GM18861 (cell line): ENCODE measurements around the gene TSPAN18.

Experiments used
- ATAC-seq: cut with Tn5 transposase; IDR thresholded peaks from one replicate; pipeline ENCODE4 v1.9.1; 2021; ENCODE audit not compliant: unreplicated experiment

Gene TSPAN18

DNA sequence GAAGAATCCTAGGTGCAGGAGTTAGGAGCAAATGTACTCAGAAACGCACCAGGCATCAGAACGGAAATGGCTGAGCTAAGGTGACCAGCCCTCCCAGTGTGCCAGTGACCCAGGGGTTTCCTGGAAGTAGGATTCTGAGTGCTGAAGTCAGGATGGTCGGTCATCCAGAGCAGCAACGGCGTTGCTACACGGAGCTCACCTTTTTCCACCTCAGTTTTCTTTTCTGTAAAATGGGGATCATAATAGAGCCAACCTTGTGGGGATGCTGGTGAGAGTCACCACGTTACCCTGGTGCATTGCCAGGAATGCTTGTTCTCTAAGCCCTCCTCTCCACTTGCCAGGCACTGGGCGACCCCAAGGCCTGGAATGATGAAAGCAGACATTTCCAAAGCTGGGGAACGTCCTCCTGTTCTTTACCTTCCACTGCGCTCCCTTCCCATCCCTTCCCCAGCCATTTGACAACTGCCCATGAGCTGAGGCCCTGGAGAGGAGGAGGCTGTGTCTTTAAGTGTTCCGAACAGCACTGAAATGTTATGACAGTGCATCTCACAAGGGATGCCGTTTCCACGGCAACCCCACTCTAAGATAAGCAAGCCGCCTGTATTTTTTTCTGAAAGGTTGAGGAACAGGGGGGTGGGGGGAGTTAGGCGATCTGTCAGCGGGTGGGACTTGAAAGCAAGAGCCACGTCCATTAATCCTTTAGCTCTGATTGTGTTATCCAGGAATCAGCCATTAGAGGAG, 66.8 kb downstream of the TSPAN18 start:
- no peak for ATAC-seq

DNA sequence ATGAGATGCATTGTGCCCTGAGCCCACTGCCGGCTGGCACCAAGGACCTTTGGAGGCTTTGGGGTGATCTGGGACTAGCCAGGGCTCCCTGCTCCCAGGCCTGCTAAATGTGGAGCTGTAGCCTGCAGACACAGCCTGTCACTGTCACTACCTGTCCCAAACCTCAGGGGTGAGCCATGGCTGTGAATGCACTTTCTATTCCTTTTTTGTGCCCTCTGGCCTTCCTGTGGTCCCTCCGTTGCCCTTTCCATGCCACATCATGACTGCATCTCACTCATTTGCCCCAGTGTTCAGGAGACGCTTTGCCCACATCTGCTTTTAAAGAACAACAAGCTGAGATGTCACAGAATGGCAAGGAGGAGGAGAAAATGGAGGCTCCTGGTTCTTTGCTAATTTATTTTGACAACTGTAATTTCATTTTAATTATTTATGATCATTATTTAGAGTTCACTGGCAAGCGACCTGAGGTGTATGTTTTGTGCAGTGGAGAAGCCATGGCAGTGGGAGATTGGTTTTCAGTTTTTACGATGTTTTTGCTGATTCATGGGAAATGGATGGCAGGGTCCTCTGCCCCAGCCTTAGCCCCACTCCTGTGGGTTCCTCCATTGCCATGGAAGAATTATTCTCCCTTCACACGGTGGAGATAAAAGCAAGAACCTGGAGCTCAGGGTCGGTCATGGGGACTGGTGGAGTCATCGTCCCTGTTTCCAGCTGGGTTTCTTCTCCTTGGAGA, 69.2 kb downstream of the TSPAN18 start:
- no peak for ATAC-seq

DNA sequence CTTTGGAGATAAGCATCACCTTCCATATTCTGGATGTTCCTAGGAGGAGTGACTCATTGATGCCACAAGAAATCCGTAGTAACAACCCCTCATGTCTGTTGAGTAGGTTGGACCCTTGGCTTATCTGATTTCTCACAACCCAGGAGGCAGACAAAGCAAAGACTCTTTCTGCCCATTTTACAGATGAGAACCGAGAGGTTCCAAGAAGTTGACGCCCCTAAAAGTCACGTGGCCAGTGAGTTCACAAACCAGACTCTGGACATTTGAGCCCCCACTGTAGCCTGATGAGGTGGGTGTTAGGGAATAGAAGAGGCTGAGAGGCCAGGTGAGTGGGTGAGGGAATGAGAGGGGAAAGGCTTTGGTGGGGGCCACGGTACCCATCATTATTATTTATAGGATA, 70.3 kb downstream of the TSPAN18 start:
- no peak for ATAC-seq

DNA sequence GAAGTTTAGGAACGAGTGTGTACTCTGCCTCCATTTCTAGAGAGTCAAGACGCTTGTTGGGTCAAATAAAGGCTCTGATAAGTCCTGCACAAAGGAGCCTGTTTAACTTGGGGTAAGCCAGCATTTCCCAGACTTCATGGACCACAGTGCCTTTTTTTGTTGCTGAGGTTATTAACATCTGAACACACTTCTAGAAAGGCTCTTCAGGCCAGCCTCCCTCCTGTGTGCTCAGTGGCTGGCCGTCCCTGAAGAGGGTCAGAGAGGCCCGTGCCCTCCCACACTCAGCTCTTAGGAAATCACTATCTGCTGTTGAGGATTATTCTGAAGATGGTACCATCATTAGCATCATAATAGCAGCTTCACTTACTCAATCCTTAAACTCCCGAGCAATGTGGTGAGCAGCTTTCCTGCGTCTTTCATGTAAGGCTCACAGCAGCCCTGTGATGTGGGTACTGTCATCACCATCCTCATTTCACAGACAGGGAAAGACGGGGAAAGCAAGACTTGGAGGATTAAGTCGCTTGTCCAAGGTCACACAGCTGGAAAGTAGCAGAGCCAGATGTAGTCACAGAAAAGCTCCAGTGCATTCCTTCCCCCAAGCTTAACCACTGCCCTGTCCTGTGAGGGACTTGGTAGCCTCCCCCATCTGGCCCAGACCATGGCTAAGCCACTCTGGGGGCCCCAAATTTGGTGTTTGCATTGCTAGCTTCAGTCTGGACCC, 71.3 kb downstream of the TSPAN18 start:
- ATAC-seq, result no peak

DNA sequence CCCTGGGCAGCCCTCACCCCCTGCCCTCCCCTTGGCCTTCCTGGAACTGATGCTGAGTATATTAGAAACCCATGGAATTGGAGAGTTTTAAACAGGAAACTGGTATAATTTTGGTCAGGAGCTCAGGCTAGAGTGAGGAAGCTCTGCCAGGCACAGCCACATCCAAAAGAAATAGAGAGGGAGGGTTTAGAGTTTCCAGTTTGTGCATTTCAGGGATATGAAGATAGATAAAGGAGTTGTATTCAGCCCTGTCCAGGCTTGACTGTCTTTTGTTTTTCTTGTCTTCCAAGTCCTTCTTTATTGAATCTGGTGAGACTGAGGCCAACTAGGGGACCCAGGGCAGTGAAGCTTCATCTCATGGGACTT, 71.8 kb downstream of the TSPAN18 start:
- ATAC-seq, result no peak

DNA sequence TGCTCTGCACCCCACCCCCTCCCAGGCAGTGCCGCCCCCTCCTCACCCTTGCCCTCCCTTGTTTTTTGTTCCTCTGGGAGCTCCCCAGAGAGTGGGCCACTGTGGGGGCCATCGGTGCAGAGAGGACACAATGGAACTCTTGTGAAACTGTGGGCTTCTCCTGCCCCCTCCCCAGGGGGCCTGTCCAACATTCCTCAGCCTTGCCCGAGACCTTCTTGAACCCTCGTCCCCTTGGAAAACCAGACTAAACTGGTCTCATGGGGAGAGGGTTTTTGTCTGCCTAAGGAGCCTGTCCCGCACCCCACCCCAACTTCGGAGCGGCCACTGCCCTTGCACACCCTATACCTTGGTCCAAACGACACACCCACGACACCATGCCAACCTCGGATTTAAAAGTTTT, 72.2 kb downstream of the TSPAN18 start:
- no peak for ATAC-seq

DNA sequence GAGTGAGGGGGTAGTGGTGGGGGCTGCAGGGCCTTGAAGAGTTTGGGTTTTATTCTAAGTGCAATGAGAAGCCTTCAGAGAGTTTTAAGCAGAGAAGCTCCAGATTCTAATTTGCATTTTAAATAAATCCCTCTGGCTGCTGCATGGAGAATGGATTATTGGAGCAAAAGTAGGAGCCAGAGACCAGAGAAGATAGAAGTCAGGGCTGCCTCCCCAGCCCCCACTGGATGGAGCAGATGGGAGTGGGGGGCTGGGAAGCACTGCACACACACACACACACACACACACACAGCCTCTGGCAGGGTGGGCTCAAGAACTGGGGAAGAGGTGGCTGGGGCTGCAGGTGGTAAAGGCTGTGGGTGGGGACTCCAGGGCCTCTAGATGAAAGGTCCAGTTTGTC, 75.6 kb downstream of the TSPAN18 start:
- no peak for ATAC-seq

DNA sequence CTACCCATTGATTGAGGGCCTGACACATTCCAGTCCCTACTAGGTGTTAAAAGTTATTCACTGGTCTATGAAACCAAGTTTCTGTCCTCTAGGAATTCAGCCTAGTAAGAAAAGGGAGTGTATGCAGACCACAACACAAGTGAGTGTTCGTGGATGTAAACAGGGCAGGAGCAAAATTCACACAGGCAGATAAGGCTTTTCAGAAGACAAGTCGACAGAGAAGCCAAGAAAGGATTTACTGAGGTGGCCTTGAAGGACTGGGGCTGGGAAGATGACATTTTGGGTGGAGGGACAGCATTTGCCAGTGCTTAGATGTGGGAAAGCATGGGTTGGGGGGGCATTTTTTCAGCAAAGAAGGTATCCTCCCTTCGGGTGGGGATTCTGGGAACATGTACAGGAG, 76.2 kb downstream of the TSPAN18 start:
- no peak for ATAC-seq

DNA sequence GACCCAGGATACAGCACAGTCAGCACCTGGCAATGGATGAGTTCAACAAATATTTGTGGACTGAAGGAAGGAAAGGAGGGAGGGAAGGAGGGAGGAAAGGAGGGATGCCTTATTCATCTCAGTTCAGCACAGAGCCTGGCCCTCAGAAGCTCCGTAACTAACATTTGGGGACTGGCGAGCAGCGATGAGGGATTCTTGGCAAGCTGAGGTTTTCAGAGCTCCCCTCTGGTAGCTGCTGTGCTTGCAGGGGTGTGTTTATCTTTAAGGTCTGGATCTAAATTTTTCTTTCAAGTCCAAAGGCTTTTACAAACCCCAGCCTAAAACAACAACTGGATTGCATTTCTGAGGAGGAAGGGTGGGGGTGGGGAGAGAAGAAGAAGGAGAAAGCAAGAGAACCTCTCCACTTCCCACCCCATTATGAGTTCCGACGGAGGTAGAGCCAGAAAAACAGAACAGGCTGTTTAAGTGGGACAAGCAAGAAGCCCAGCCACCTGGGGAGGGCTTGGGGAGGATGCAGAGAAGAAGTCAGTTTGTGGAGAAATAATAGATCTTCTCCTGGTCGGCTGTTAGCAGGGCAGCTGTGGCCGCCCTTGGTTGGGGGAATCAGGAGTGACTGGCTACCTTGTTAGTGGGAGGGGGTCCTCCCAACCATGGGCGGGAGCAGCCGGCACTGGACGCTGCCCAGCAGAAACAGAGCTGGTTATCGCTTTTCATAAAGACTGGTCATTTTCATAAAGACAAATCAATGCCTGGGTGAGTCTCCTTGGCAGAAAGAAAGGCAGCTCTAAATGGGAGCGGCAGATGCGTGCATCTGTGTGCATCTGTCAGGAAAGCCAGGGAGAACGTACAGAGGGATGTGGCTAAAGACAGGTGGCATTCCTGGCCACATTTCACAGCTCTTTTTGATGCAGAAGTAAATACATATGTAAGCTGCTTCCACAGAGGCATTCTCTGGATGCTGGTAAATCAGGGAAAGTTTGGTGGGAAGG, 78.0 kb downstream of the TSPAN18 start:
- ATAC-seq, result no peak

DNA sequence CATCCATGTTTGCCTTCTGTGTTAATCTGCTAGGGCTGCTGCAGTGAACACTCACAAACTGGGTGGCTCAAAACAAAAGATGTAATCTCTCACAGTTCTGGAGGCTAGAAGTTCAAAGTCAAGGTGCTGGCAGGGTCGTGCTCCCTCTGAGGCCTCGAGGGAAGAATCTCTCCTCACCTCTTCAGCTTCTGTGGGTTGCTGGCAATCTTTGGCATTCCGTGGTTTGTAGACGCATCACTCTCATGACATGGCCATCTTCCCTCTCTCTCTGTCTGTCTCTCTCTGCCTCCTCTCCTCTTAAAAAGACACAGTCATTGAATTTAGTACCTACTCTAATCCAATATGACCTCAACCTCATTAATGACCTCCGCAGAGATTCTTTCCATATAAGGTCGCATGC, 78.8 kb downstream of the TSPAN18 start:
- ATAC-seq, result no peak

DNA sequence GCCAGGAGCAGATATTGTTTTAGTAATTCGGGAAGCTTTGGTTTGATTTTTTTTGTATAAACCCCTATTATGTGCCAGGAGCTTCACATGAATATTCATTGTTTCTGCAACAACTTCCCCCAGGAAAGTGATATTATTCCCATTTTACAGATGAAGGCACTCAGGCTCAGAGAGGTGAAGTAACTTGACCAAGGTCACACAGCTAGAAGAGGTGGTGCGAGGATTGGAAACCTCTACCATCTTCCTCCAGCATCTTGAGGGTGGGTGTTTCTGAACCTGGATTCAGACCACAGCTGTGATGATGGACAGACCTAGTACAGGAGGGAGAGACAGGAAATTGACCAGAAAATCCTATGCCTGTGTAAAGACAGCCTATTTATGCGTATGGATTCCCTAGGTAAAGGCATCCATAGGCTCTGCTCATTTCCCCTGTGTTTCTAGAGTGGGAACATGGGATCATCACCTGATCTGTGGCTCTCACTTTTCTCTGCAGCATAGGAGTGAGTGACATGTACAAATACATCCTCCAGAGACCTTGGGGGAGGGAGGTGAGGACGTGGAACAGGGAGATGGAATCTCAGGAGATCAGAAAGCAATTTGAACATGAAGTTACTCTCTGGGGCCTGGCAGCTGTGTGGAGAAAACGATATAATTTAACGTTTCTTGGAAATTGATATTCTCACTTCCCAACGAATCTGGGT, 81.4 kb downstream of the TSPAN18 start:
- no peak for ATAC-seq

DNA sequence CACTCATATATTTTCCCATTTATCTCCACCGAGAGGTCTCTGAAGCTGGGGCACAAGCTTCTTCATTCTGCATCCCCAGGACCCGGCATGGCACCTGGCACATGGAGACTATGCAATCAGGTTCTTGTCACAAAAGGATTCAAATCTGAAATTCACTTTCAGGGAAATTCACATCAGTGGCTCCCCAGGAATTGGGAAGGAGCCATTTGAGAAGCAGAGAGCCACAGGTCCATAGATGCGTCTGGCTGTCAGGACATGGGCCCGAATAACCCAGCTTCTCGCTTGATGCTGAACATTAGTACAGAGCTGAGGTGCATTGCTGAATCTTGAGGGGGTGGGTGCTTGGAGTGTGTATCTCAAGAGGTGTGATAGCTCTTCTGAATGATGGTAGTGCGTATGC, 82.5 kb downstream of the TSPAN18 start:
- no peak for ATAC-seq

DNA sequence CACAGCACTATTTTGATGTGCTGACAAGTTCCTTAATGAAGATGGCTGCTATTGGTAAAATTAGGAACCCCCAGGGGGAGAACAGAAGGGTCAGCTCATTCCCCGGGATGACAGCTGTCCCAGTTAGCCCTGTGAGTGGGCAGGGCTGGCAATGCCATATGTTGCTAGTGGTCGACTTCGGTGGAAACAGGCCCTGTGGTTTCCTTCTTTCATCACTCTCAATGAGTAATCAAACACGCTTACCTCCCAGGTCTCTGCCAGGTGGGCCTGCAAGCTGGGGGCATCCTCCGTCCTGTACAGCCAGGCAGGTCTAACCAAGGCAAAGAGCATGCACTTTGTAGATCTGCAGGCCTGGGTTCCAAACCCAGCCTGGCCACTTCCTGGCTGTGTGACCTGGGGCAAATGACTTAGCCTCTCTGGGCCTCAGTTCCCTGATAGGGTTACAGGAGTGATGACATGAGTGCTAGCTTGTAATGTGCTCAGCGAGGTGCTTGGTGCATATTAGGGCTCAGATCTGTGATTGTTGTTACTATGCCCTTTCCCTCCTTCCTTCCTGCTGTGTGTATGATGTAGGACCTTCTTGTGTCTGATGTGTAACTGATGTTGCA, 85.2 kb downstream of the TSPAN18 start:
- ATAC-seq, result no peak

DNA sequence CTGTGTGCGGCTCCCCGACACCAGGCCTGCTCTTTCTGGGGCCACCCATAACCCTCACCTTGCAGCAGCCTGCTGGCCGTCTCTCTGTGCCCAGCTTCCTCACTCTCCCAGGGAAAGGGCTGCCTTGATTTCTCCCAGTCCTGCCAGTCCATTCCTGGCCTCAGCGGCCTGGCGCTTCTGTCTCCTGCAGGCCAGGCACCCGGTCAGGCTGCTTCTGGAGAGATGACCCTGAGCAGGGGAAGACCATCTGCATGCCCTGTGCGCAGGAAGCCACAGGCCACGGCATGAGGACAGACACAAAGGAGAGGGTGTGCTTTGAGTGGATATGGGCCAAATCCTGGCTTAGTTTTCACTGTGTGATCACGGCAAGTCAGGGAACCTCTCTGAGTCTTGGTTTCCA, 86.2 kb downstream of the TSPAN18 start:
- no peak for ATAC-seq

DNA sequence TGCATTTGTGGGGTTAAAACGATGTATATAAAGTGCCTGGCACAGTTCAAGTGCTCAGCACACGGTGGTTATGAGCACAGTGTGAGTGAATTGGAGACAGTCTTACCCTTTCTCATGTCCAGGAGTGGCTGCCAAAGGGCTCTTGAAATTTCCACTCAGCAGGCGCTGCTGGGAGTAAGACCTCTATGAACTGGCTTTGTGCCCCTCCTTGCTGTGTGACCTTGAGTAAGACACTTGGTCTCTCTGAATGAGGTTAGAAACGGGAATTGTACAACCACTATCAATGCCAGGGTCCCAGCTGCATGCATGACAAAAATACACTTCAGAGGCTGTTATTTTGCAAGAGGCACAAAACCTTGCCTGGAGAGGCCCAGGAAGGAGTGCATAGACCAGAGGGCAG, 86.6 kb downstream of the TSPAN18 start:
- ATAC-seq, result no peak

DNA sequence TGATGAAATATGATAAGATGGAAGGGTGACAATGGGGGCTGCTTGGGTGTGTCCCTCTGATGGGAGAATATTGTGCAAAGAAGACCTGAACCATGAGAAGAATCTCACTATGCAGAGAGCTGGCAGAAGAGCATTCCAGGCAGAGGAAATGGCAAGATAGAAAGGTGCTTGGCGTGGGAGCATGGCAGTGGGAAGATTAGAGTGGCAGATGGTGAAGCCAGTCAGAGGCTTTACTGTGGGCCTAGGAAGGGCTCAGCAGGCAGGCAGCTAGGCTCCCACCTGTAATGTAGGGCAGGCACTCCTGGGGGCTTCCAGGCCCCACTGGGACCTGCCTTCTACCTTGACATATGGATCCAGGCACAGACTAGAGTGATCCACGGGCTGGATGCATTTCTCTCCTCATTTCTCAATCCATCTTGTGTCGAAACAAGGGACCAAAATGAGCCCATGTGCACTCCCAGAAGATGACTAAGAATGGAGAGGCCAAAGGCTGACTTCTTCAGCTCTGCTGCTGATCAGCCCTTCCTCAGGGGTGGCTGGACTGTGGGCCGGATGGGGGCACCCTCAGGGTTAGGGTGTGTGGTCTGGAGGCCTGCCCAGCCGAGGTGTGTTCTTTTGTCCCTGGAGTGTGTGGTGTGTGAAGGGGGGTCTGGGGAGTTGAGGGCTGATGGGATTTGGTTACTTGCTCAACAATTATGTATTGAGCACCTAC, 88.3 kb downstream of the TSPAN18 start:
- ATAC-seq, result no peak

DNA sequence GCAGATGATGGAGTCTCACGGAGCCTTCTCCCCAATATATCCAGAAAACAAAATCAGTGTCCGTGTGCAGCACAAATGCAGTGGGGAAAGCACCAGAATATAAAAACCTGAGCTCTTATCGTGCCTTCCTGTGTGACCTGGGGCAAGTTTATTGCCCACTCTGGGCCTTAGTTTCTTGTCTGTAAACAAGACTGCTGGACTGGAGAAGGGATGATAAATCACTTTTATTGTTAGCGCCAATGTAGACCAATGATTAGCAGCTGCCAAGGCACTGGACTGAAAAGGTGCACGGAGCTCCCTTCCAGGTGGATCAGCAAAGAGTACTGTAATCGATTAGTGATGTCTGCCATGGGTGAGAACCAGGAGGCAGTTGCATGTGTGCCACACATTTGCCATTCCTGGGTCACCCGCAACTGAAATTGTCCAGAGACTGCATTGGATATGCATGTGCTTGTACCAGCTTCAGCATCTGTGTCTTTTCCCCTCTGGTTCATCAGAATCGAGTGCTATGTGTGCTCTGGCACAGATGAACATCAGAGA, 89.2 kb downstream of the TSPAN18 start:
- no peak for ATAC-seq

DNA sequence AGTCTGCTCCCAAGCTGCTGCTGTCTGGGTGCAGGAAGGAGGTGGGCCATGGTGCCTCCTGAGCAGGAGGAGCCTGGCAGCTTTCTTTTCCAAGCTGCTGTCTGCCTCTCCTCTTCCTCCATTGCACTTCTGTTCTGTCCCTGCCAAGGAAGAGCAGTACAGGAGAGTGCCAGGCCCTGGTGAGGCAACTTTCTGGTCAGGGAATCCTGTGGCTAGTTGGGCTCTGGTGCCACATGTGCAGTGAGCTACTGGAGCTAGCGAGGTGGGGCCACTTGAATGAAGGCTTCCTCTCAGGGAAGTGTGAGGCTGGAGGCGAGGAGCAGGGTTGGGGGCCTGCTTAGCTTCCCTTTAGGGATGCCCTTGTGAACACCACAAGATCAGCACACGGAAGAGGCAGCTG, 90.0 kb downstream of the TSPAN18 start:
- ATAC-seq, result no peak
